ENCODE results near the gene C2CD4C. TPM values are rescaled to one million over a fixed set of nuclear protein-coding genes. Genes with fewer than 3 reads are reported as not detected.

Gene C2CD4C
- total RNA-seq, 2 experiments from 2014 or later: 0.12 to 0.19 TPM

- Mint-ChIP-seq H3K36me3 (no peaks in the 10 kb centered on the region), H3K4me3 (no peak overlapping the region), H3K4me1 (no peaks in the 10 kb centered on the region), H3K27me3 (peaks cover 55% of the 10 kb centered on the region), H3K27ac (peak overlapping the region; percentile 66), H3K9me3 (no peaks in the 10 kb centered on the region)
- no peak for DNase-seq
Observed at GRCh38 chr19:375395-376110, 33.4 kb downstream of the C2CD4C start.

GRCh38 chr19:374886-375235 is 34.1 kb downstream of the C2CD4C start:
- no peak overlapping the region for H3K4me3 Mint-ChIP-seq
- no peak overlapping the region for H3K27ac Mint-ChIP-seq
- no peak for DNase-seq
- H3K36me3 Mint-ChIP-seq: no peaks in the 10 kb centered on the region
- H3K9me3 Mint-ChIP-seq: no peaks in the 10 kb centered on the region
- peaks cover 49% of the 10 kb centered on the region for H3K27me3 Mint-ChIP-seq
- no peaks in the 10 kb centered on the region for H3K4me1 Mint-ChIP-seq

GRCh38 chr19:374183-374885 is 34.6 kb downstream of the C2CD4C start:
- Mint-ChIP-seq H3K27ac (no peak overlapping the region), H3K4me3 (no peak overlapping the region), H3K36me3 (no peaks in the 10 kb centered on the region), H3K9me3 (no peaks in the 10 kb centered on the region), H3K4me1 (no peaks in the 10 kb centered on the region), H3K27me3 (peaks cover 49% of the 10 kb centered on the region)
- DNase-seq: no peak

GRCh38 chr19:373391-374182 is 35.4 kb downstream of the C2CD4C start:
- Mint-ChIP-seq H3K27ac (no peak overlapping the region), H3K9me3 (no peaks in the 10 kb centered on the region), H3K4me3 (no peak overlapping the region), H3K4me1 (no peaks in the 10 kb centered on the region), H3K36me3 (no peaks in the 10 kb centered on the region), H3K27me3 (peaks cover 50% of the 10 kb centered on the region)
- DNase-seq: no peak

- no peak for DNase-seq
- Mint-ChIP-seq H3K36me3 (no peaks in the 10 kb centered on the region), H3K4me1 (no peaks in the 10 kb centered on the region), H3K27me3 (peaks cover 56% of the 10 kb centered on the region), H3K27ac (no peak overlapping the region), H3K4me3 (no peak overlapping the region), H3K9me3 (no peaks in the 10 kb centered on the region)
Observed at GRCh38 chr19:372306-372890, 36.5 kb downstream of the C2CD4C start.

GRCh38 chr19:371501-372168 is 37.3 kb downstream of the C2CD4C start:
- Mint-ChIP-seq H3K4me1 (no peaks in the 10 kb centered on the region), H3K27ac (no peak overlapping the region), H3K27me3 (peaks cover 56% of the 10 kb centered on the region), H3K36me3 (no peaks in the 10 kb centered on the region), H3K9me3 (no peaks in the 10 kb centered on the region), H3K4me3 (no peak overlapping the region)
- no peak for DNase-seq

GRCh38 chr19:370641-371330 is 38.2 kb downstream of the C2CD4C start:
- no peak overlapping the region for H3K27ac Mint-ChIP-seq
- no peaks in the 10 kb centered on the region for H3K36me3 Mint-ChIP-seq
- no peak overlapping the region for H3K4me3 Mint-ChIP-seq
- H3K27me3 Mint-ChIP-seq: peaks cover 56% of the 10 kb centered on the region
- no peak for DNase-seq
- no peaks in the 10 kb centered on the region for H3K4me1 Mint-ChIP-seq
- H3K9me3 Mint-ChIP-seq: no peaks in the 10 kb centered on the region

GRCh38 chr19:369876-370275 is 39.1 kb downstream of the C2CD4C start:
- no peak for DNase-seq
- H3K36me3 Mint-ChIP-seq: no peaks in the 10 kb centered on the region
- peaks cover 53% of the 10 kb centered on the region for H3K27me3 Mint-ChIP-seq
- H3K27ac Mint-ChIP-seq: no peak overlapping the region
- H3K9me3 Mint-ChIP-seq: no peaks in the 10 kb centered on the region
- H3K4me3 Mint-ChIP-seq: no peak overlapping the region
- H3K4me1 Mint-ChIP-seq: no peaks in the 10 kb centered on the region

- Mint-ChIP-seq H3K4me3 (no peak overlapping the region), H3K9me3 (no peaks in the 10 kb centered on the region), H3K27ac (no peak overlapping the region), H3K27me3 (peaks cover 51% of the 10 kb centered on the region), H3K36me3 (no peaks in the 10 kb centered on the region), H3K4me1 (no peaks in the 10 kb centered on the region)
- DNase-seq: no peak
Observed at GRCh38 chr19:369256-369655, 39.7 kb downstream of the C2CD4C start.

- H3K27ac Mint-ChIP-seq: no peak overlapping the region
- H3K36me3 Mint-ChIP-seq: no peaks in the 10 kb centered on the region
- peaks cover 48% of the 10 kb centered on the region for H3K27me3 Mint-ChIP-seq
- no peak overlapping the region for H3K4me3 Mint-ChIP-seq
- no peaks in the 10 kb centered on the region for H3K4me1 Mint-ChIP-seq
- no peaks in the 10 kb centered on the region for H3K9me3 Mint-ChIP-seq
- DNase-seq: no peak
Observed at GRCh38 chr19:368630-369024, 40.3 kb downstream of the C2CD4C start.

- no peaks in the 10 kb centered on the region for H3K36me3 Mint-ChIP-seq
- H3K4me1 Mint-ChIP-seq: no peaks in the 10 kb centered on the region
- no peak for DNase-seq
- peaks cover 42% of the 10 kb centered on the region for H3K27me3 Mint-ChIP-seq
- H3K4me3 Mint-ChIP-seq: no peak overlapping the region
- H3K27ac Mint-ChIP-seq: no peak overlapping the region
- no peaks in the 10 kb centered on the region for H3K9me3 Mint-ChIP-seq
Observed at GRCh38 chr19:367963-368629, 40.9 kb downstream of the C2CD4C start.

GRCh38 chr19:367561-367960 is 41.4 kb downstream of the C2CD4C start:
- Mint-ChIP-seq H3K9me3 (no peaks in the 10 kb centered on the region), H3K4me1 (no peaks in the 10 kb centered on the region), H3K36me3 (no peaks in the 10 kb centered on the region), H3K4me3 (no peak overlapping the region), H3K27ac (no peak overlapping the region), H3K27me3 (peaks cover 40% of the 10 kb centered on the region)
- no peak for DNase-seq

GRCh38 chr19:366951-367350 is 42.0 kb downstream of the C2CD4C start:
- DNase-seq: no peak
- no peaks in the 10 kb centered on the region for H3K9me3 Mint-ChIP-seq
- no peak overlapping the region for H3K4me3 Mint-ChIP-seq
- no peaks in the 10 kb centered on the region for H3K36me3 Mint-ChIP-seq
- peaks cover 39% of the 10 kb centered on the region for H3K27me3 Mint-ChIP-seq
- H3K4me1 Mint-ChIP-seq: no peaks in the 10 kb centered on the region
- H3K27ac Mint-ChIP-seq: no peak overlapping the region

GRCh38 chr19:366205-366783 is 42.7 kb downstream of the C2CD4C start:
- H3K4me1 Mint-ChIP-seq: no peaks in the 10 kb centered on the region
- no peak overlapping the region for H3K27ac Mint-ChIP-seq
- peaks cover 32% of the 10 kb centered on the region for H3K27me3 Mint-ChIP-seq
- H3K4me3 Mint-ChIP-seq: no peak overlapping the region
- H3K9me3 Mint-ChIP-seq: no peaks in the 10 kb centered on the region
- no peaks in the 10 kb centered on the region for H3K36me3 Mint-ChIP-seq
- DNase-seq: no peak

Data from activated naive CD8-positive, alpha-beta T cell treated with anti-CD3 and anti-CD28 coated beads for 36 hours (primary cell).